Neural progenitor cell (in vitro differentiated cells): Measurements from ENCODE around the gene INSYN1.

Experiments used
- CTCF ChIP-seq: fragments of 200-600 bp; sonication (generic); IDR thresholded peaks from 2 replicates; pipeline ENCODE4 v1.5.1; 2017; ENCODE audit warnings: antibody characterized with exemption, mild to moderate bottlenecking
- EZH2phosphoT487 ChIP-seq: fragments of 200-600 bp; sonication (generic); IDR thresholded peaks from 2 replicates; pipeline ENCODE4 v1.6.1; 2017; ENCODE audit warnings: antibody characterized with exemption

GRCh38 chr15:73686781-73687256 is 66.3 kb downstream of the INSYN1 start:
- TF ChIP-seq CTCF (no peak), EZH2phosphoT487 (no peak)
